H9 (cell line): ENCODE results near the gene IGF2R. TPM values are rescaled to one million over a fixed set of nuclear protein-coding genes. Genes with fewer than 3 reads are reported as not detected.
A peak's percentile ranks its signal among the peaks of the same experiment; 100 is the strongest.

Experiments used
- DNase-seq: peaks from one replicate; pipeline ENCODE4 v3.0.0-alpha.2; 2017
- H2AFZ ChIP-seq: one replicate; pipeline ENCODE4 v1.6.1; 2013; ENCODE audit warnings: mild to moderate bottlenecking, low read length, control low read depth, moderate library complexity
- H2AK5ac ChIP-seq: 2 replicates; pipeline ENCODE4 v1.6.1; 2013; ENCODE audit warnings: low read length, control low read depth, mixed read lengths; ENCODE audit not compliant: insufficient read length
- H2BK120ac ChIP-seq: one replicate; pipeline ENCODE4 v1.6.1; 2013; ENCODE audit warnings: low read depth, mild to moderate bottlenecking, low read length, control low read depth, inconsistent platforms; ENCODE audit not compliant: poor library complexity, severe bottlenecking
- H2BK12ac ChIP-seq: 2 replicates; pipeline ENCODE4 v1.6.1; 2013; ENCODE audit warnings: low read length, control low read depth, mixed read lengths, low read depth; ENCODE audit not compliant: insufficient read length
- H2BK15ac ChIP-seq: 2 replicates; pipeline ENCODE4 v1.6.1; 2013; ENCODE audit warnings: low read depth, low read length, control low read depth
- H2BK20ac ChIP-seq: one replicate; pipeline ENCODE4 v1.6.1; 2013; ENCODE audit warnings: low read depth, mild to moderate bottlenecking, low read length, control low read depth, inconsistent platforms; ENCODE audit not compliant: poor library complexity, severe bottlenecking
- H2BK5ac ChIP-seq: 2 replicates; pipeline ENCODE4 v1.6.1; 2013; ENCODE audit warnings: low read length, control low read depth, mixed read lengths; ENCODE audit not compliant: insufficient read length
- H3K14ac ChIP-seq: 2 replicates; pipeline ENCODE4 v1.6.1; 2013; ENCODE audit warnings: low read length, control low read depth; ENCODE audit not compliant: insufficient read depth
- H3K18ac ChIP-seq: 2 replicates; pipeline ENCODE4 v1.6.1; 2013; ENCODE audit warnings: low read depth, mild to moderate bottlenecking, mixed read lengths, low read length, control low read depth; ENCODE audit not compliant: insufficient read length
- H3K23ac ChIP-seq: 2 replicates; pipeline ENCODE4 v1.6.1; 2013; ENCODE audit warnings: low read length, control low read depth, mixed read lengths, low read depth; ENCODE audit not compliant: insufficient read length
- H3K23me2 ChIP-seq: 2 replicates; pipeline ENCODE4 v1.6.1; 2013; ENCODE audit warnings: low read depth, mild to moderate bottlenecking, mixed read lengths, low read length, control low read depth; ENCODE audit not compliant: insufficient read length, poor library complexity, severe bottlenecking
- H3K27ac ChIP-seq: 2 replicates; pipeline ENCODE4 v1.5.1; 2013; ENCODE audit warnings: low read length, control low read depth, mixed read lengths, low read depth; ENCODE audit not compliant: insufficient read length
- H3K27me3 ChIP-seq: 2 replicates; pipeline ENCODE4 v1.6.1; 2013; ENCODE audit warnings: low read length, control low read depth, inconsistent platforms; ENCODE audit not compliant: insufficient read depth
- H3K4ac ChIP-seq: 2 replicates; pipeline ENCODE4 v1.6.1; 2013; ENCODE audit warnings: low read depth, mild to moderate bottlenecking, control low read depth, inconsistent platforms, low read length, moderate library complexity
- H3K4me1 ChIP-seq: 2 replicates; pipeline ENCODE4 v1.6.1; 2013; ENCODE audit warnings: low read length, control low read depth, inconsistent platforms; ENCODE audit not compliant: insufficient read depth
- H3K4me2 ChIP-seq: 2 replicates; pipeline ENCODE4 v1.6.1; 2013; ENCODE audit warnings: low read length, control low read depth, mixed read lengths; ENCODE audit not compliant: insufficient read length, insufficient read depth
- H3K56ac ChIP-seq: 2 replicates; pipeline ENCODE4 v1.6.1; 2013; ENCODE audit warnings: low read depth, mild to moderate bottlenecking, mixed read lengths, low read length, control low read depth; ENCODE audit not compliant: insufficient read length
- H3K79me1 ChIP-seq: 2 replicates; pipeline ENCODE4 v1.6.1; 2013; ENCODE audit warnings: low read depth, mild to moderate bottlenecking, moderate library complexity, low read length, control low read depth, inconsistent platforms; ENCODE audit not compliant: insufficient read depth, poor library complexity, severe bottlenecking
- H3K79me2 ChIP-seq: 2 replicates; pipeline ENCODE4 v1.6.1; 2013; ENCODE audit warnings: low read length, control low read depth, inconsistent platforms; ENCODE audit not compliant: insufficient read depth
- H3K9ac ChIP-seq: 2 replicates; pipeline ENCODE4 v1.6.1; 2013; ENCODE audit warnings: low read length, control low read depth, mixed read lengths; ENCODE audit not compliant: insufficient read length; ENCODE audit errors: extremely low read depth
- H3K9me3 ChIP-seq: one replicate; pipeline ENCODE4 v1.6.1; 2013; ENCODE audit warnings: low read depth, low read length, inconsistent platforms; ENCODE audit not compliant: control insufficient read depth
- H3T11ph ChIP-seq: one replicate; pipeline ENCODE4 v1.6.1; 2013; ENCODE audit warnings: mild to moderate bottlenecking, low read length, control low read depth, inconsistent platforms
- H4K20me1 ChIP-seq: one replicate; pipeline ENCODE4 v1.6.1; 2013; ENCODE audit not compliant: control insufficient read depth, insufficient read length, insufficient read depth
- H4K5ac ChIP-seq: 2 replicates; pipeline ENCODE4 v1.6.1; 2013; ENCODE audit warnings: low read depth, mild to moderate bottlenecking, mixed read lengths, low read length, control low read depth; ENCODE audit not compliant: insufficient read length
- H4K8ac ChIP-seq: replicated peaks from 2 replicates; pipeline ENCODE4 v1.6.1; 2013; ENCODE audit warnings: low read length, control low read depth, mixed read lengths, low read depth; ENCODE audit not compliant: insufficient read length
- H4K91ac ChIP-seq: 2 replicates; pipeline ENCODE4 v1.6.1; 2013; ENCODE audit warnings: low read depth, mild to moderate bottlenecking, moderate library complexity, mixed read lengths, low read length, control low read depth; ENCODE audit not compliant: insufficient read length
- H3K27ac Mint-ChIP-seq, 3 experiments: 2 replicates in 2 of 3; 3 replicates in 1 of 3; pipeline ENCODE4 v1.8.0; 2020 to 2021; ENCODE audit warnings: mixed read lengths in 3 of 3, mild to moderate bottlenecking in 1 of 3, moderate library complexity in 1 of 3
- H3K27me3 Mint-ChIP-seq: 2 replicates; pipeline ENCODE4 v1.8.0; 2021; ENCODE audit warnings: low read depth, mild to moderate bottlenecking, moderate library complexity, mixed read lengths
- H3K36me3 Mint-ChIP-seq, 3 experiments: 2 replicates in 2 of 3; 3 replicates in 1 of 3; pipeline ENCODE4 v1.8.0; 2020 to 2021; ENCODE audit warnings: low read depth in 3 of 3, mixed read lengths in 3 of 3; ENCODE audit not compliant: insufficient read depth in 1 of 3
- H3K4me1 Mint-ChIP-seq, 2 experiments: 2 replicates each; pipeline ENCODE4 v1.8.0; 2020; ENCODE audit warnings: mixed read lengths in 2 of 2
- H3K4me3 Mint-ChIP-seq, 2 experiments: 2 replicates in 1 of 2; 3 replicates in 1 of 2; pipeline ENCODE4 v1.8.0; 2020 to 2021; ENCODE audit warnings: mild to moderate bottlenecking in 2 of 2, mixed read lengths in 2 of 2, moderate library complexity in 1 of 2
- H3K9me3 Mint-ChIP-seq, 2 experiments: 2 replicates in 1 of 2; 3 replicates in 1 of 2; pipeline ENCODE4 v1.8.0; 2020; ENCODE audit warnings: mild to moderate bottlenecking in 2 of 2, mixed read lengths in 2 of 2, moderate library complexity in 1 of 2
- CTCF ChIP-seq: fragments of 200-600 bp; sonication (generic); conservative IDR thresholded peaks from 3 replicates; pipeline ENCODE4 v1.8.0; 2021; ENCODE audit warnings: antibody characterized with exemption, mild to moderate bottlenecking
- WGBS: extraction: QIAGEN DNeasy Blood & Tissue Kit; methylation state at CpG from one replicate; pipeline ENCODE4 v1.1.7; 2013; ENCODE audit warnings: missing lambda C conversion rate, low lambda C conversion rate, mixed read lengths; ENCODE audit not compliant: insufficient read length; ENCODE audit errors: extremely low coverage; 5-methylcytosine and 5-hydroxymethylcytosine counted together
- total RNA-seq: library from RNA; stranded (reverse); gene quantifications from 2 replicates; pipeline ENCODE4 v1.2.1, GENCODE V29; 2021

IGF2R gene
- total RNA-seq, 1 experiment from 2014 or later = 66.7 TPM

DNA sequence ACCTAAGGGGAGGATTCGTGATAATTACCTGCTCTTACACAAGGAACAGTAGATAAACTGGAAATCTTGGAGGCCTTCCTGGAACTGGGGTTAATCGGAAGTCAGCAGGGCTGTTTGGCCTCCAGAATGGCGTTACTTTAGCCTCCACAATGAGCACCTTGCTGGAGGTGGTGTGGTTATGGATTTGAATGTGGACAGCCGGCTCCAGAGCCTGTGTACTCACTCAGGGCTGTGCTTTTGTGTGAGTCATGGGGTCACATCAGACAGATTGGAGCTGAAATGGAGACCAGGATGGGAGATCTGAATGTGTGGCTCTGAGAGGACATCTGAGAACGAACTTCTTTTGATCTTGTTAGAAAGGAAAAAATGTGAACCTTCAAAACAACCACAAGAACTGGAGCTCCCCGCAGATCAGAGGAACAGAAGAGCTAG lies 30.4 kb downstream of the IGF2R start:
- H4K5ac ChIP-seq = no peak overlapping the region
- no peak for TF ChIP-seq CTCF
- H3K23me2 ChIP-seq = no peaks in the 10 kb centered on the region
- no peak overlapping the region for H3K27ac ChIP-seq
- no peak overlapping the region for H2AK5ac ChIP-seq
- no peak overlapping the region for H3K4ac ChIP-seq
- H2AFZ ChIP-seq = no peak overlapping the region
- H3K79me2 ChIP-seq = peaks cover 19% of the 10 kb centered on the region; the same call in 1 of the 2 replicates
- H3K27ac Mint-ChIP-seq = peak overlapping the region in 1 of 3 experiments; percentile 12; a peak in 1 of 7 replicates
- H3K9me3 ChIP-seq = no peaks in the 10 kb centered on the region
- no peak overlapping the region for H2BK5ac ChIP-seq
- no peak overlapping the region for H3K9ac ChIP-seq
- H3K9me3 Mint-ChIP-seq = peaks cover 5 to 6% of the 10 kb centered on the region in 2 experiments; a peak in 4 of 5 replicates
- no peak for DNase-seq
- H3K23ac ChIP-seq = no peak overlapping the region
- H2BK12ac ChIP-seq = no peak overlapping the region
- H2BK15ac ChIP-seq = no peak overlapping the region
- no peak overlapping the region for H4K91ac ChIP-seq
- H4K8ac ChIP-seq = no peak overlapping the region
- no peak overlapping the region for H3K18ac ChIP-seq
- H3K27me3 ChIP-seq = no peaks in the 10 kb centered on the region
- peaks cover 27 to 31% (median 30%) of the 10 kb centered on the region in 3 experiments for H3K36me3 Mint-ChIP-seq
- no peak overlapping the region for H3T11ph ChIP-seq
- no peak overlapping the region for H3K14ac ChIP-seq
- H3K56ac ChIP-seq = no peak overlapping the region
- no peak overlapping the region for H3K4me3 Mint-ChIP-seq
- H4K20me1 ChIP-seq = no peaks in the 10 kb centered on the region
- no peak overlapping the region for H2BK120ac ChIP-seq
- H3K79me1 ChIP-seq = peaks cover 11% of the 10 kb centered on the region
- H2BK20ac ChIP-seq = no peak overlapping the region
- H3K27me3 Mint-ChIP-seq = no peaks in the 10 kb centered on the region
- peaks cover 23 to 29% of the 10 kb centered on the region in 2 experiments for H3K4me1 Mint-ChIP-seq
- WGBS = no CpG with 5 or more reads among the region's 6 CpGs
- H3K4me1 ChIP-seq = peaks cover 2% of the 10 kb centered on the region; the same call in 1 of the 2 replicates
- no peak overlapping the region for H3K4me2 ChIP-seq
